DND-41 (cell line): Measurements from ENCODE around the gene LIX1L.

ENCODE experiments used
- ATAC-seq: fragments of 200-7000 bp; cut with Tn5 transposase; 3 replicates; pipeline ENCODE4 v1.9.1; 2021; ENCODE audit warnings: low read depth; ENCODE audit not compliant: insufficient read depth
- DNase-seq: peaks from one replicate; pipeline ENCODE4 v3.0.0-alpha.2; 2020
- H2AFZ ChIP-seq: 2 replicates; pipeline ENCODE4 v1.6.0; 2012; ENCODE audit warnings: low read depth, low read length
- H3K27ac ChIP-seq: 2 replicates; pipeline ENCODE4 v1.5.1; 2012; ENCODE audit warnings: low read length, inconsistent platforms
- H3K27me3 ChIP-seq: fragments of 200-600 bp; sonication (generic); 2 replicates; pipeline ENCODE4 v1.6.0; 2012; ENCODE audit warnings: low read length, mild to moderate bottlenecking, inconsistent platforms; ENCODE audit not compliant: insufficient read depth, poor library complexity
- H3K36me3 ChIP-seq: 2 replicates; pipeline ENCODE4 v1.5.1; 2012; ENCODE audit warnings: low read length, inconsistent platforms; ENCODE audit not compliant: insufficient read depth
- H3K4me1 ChIP-seq: 2 replicates; pipeline ENCODE4 v1.5.1; 2012; ENCODE audit warnings: mild to moderate bottlenecking, low read length; ENCODE audit not compliant: insufficient read depth
- H3K4me2 ChIP-seq: 2 replicates; pipeline ENCODE4 v1.6.0; 2012; ENCODE audit warnings: mild to moderate bottlenecking, moderate library complexity, low read length, inconsistent platforms; ENCODE audit not compliant: insufficient read depth
- H3K4me3 ChIP-seq, 2 experiments: fragments of 200-600 bp in 1 of 2; shearing (Covaris generic) in 1 of 2; 2 replicates each; pipeline ENCODE4 v1.5.1; 2012 to 2016; ENCODE audit warnings: inconsistent platforms in 2 of 2, low read length in 2 of 2, mild to moderate bottlenecking in 2 of 2, low read depth in 1 of 2, moderate library complexity in 1 of 2
- H3K79me2 ChIP-seq: 2 replicates; pipeline ENCODE4 v1.6.0; 2012; ENCODE audit warnings: low read length, inconsistent platforms; ENCODE audit not compliant: insufficient read depth
- H3K9ac ChIP-seq: 2 replicates; pipeline ENCODE4 v1.6.0; 2012; ENCODE audit warnings: low read depth, mild to moderate bottlenecking, inconsistent platforms, low read length, moderate library complexity
- H3K9me3 ChIP-seq: 2 replicates; pipeline ENCODE4 v1.5.1; 2012; ENCODE audit warnings: low read length, moderate library complexity, mild to moderate bottlenecking, inconsistent platforms; ENCODE audit not compliant: insufficient read depth, severe bottlenecking
- H4K20me1 ChIP-seq: 2 replicates; pipeline ENCODE4 v1.6.0; 2012; ENCODE audit warnings: low read length; ENCODE audit not compliant: insufficient read depth
- CTCF ChIP-seq: IDR thresholded peaks from 2 replicates; pipeline ENCODE4 v1.5.1; 2012; ENCODE audit warnings: borderline replicate concordance, low read length, moderate library complexity, mild to moderate bottlenecking; ENCODE audit not compliant: poor library complexity, severe bottlenecking; ENCODE audit errors: extremely low read depth
- EZH2 ChIP-seq: IDR thresholded peaks from 3 replicates; pipeline ENCODE4 v1.6.1; 2012; ENCODE audit warnings: borderline replicate concordance, low read depth, mild to moderate bottlenecking, moderate library complexity, low read length, inconsistent platforms; ENCODE audit not compliant: severe bottlenecking

The LIX1L gene

GRCh38 chr1:145978471-145978853, 20.6 kb upstream of the LIX1L start:
- H3K27me3 ChIP-seq, result no peaks in the 10 kb centered on the region
- H2AFZ ChIP-seq, result peak overlapping the region; percentile 28

GRCh38 chr1:145977486-145978470, 20.0 kb upstream of the LIX1L start:
- Histone ChIP-seq H3K27ac (peak overlapping the region; percentile 88), H3K36me3 (peaks cover 7% of the 10 kb centered on the region; the same call in 1 of the 2 replicates), H3K79me2 (no peaks in the 10 kb centered on the region), H3K4me1 (peaks cover 39% of the 10 kb centered on the region), H3K27me3 (no peaks in the 10 kb centered on the region), H3K4me3 (peak overlapping the region in 1 of 2 experiments; percentile 10; a peak in 1 of 4 replicates), H3K9me3 (no peaks in the 10 kb centered on the region), H3K4me2 (peak overlapping the region; percentile 60), H4K20me1 (no peaks in the 10 kb centered on the region), H2AFZ (peak overlapping the region; percentile 60), H3K9ac (peak overlapping the region; percentile 32)
- ATAC-seq (peak; percentile 73), DNase-seq (peak; percentile 80)
- no peak for TF ChIP-seq EZH2
- TF ChIP-seq CTCF, result peak; percentile 98

More at GRCh38 chr1:145978471-145978853, 20.6 kb upstream of the LIX1L start:
- no peak for DNase-seq
- peaks cover 39% of the 10 kb centered on the region for H3K4me1 ChIP-seq
- TF ChIP-seq EZH2 (no peak), CTCF (no peak)
- peak overlapping the region; percentile 32 for H3K9ac ChIP-seq
- H3K4me2 ChIP-seq, result peak overlapping the region; percentile 60
- no peak for ATAC-seq
- peak overlapping the region in 1 of 2 experiments; percentile 10; a peak in 2 of 4 replicates for H3K4me3 ChIP-seq
- H3K36me3 ChIP-seq, result peaks cover 7% of the 10 kb centered on the region; the same call in 1 of the 2 replicates
- no peaks in the 10 kb centered on the region for H4K20me1 ChIP-seq
- H3K9me3 ChIP-seq, result no peaks in the 10 kb centered on the region
- H3K27ac ChIP-seq, result peak overlapping the region; percentile 88
- H3K79me2 ChIP-seq, result no peaks in the 10 kb centered on the region

GRCh38 chr1:145977016-145977415, 19.2 kb upstream of the LIX1L start:
- Histone ChIP-seq H3K9ac (peak overlapping the region; percentile 32; the same call in 1 of the 2 replicates), H3K4me2 (0 out of 2 replicates have a peak overlapping the region, but pooled peaks have one; percentile 60)

More at GRCh38 chr1:145977016-145977415, 19.2 kb upstream of the LIX1L start:
- no peaks in the 10 kb centered on the region for H4K20me1 ChIP-seq
- no peaks in the 10 kb centered on the region for H3K9me3 ChIP-seq
- ATAC-seq, result no peak
- H3K4me3 ChIP-seq, result no peak overlapping the region
- 0 out of 2 replicates have a peak, but pooled peaks cover 2% of the 10 kb centered on the region for H3K79me2 ChIP-seq
- H3K36me3 ChIP-seq, result peaks cover 7% of the 10 kb centered on the region; the same call in 1 of the 2 replicates
- TF ChIP-seq CTCF (no peak), EZH2 (no peak)
- H3K27me3 ChIP-seq, result no peaks in the 10 kb centered on the region
- DNase-seq, result no peak
- peak overlapping the region; percentile 60 for H2AFZ ChIP-seq
- H3K27ac ChIP-seq, result peak overlapping the region; percentile 88
- H3K4me1 ChIP-seq, result peaks cover 39% of the 10 kb centered on the region
